HCT116 (cell line): Measurements from ENCODE around the gene ARHGEF17.

ENCODE experiments used
- CTCF ChIP-seq, 3 experiments: fragments of 200-600 bp in 1 of 3; sonication (generic) in 1 of 3; IDR thresholded peaks in 2 of 3; conservative IDR thresholded peaks in 1 of 3; 2 replicates each; pipeline ENCODE4 v1.5.1; 2012 to 2017; ENCODE audit warnings: low read depth in 2 of 3, low read length in 2 of 3, antibody characterized with exemption in 1 of 3, borderline replicate concordance in 1 of 3, control low read depth in 1 of 3, mild to moderate bottlenecking in 1 of 3, mixed read lengths in 1 of 3, mixed run types in 1 of 3, moderate library complexity in 1 of 3; ENCODE audit not compliant: insufficient read depth in 1 of 3
- EZH2phosphoT487 ChIP-seq: fragments of 200-600 bp; IDR thresholded peaks from 2 replicates; pipeline ENCODE4 v1.6.1; 2018; ENCODE audit warnings: antibody characterized with exemption, borderline replicate concordance
- POLR2A ChIP-seq: IDR thresholded peaks from 2 replicates; pipeline ENCODE4 v1.7.0; 2011; ENCODE audit warnings: borderline replicate concordance; ENCODE audit not compliant: insufficient read depth, insufficient read length; ENCODE audit errors: extremely low read depth

GRCh38 chr11:73280626-73281025 is 27.4 kb upstream of the ARHGEF17 start:
- TF ChIP-seq EZH2phosphoT487 (no peak), POLR2A (no peak), CTCF (IDR thresholded peaks at IDR 0.05 in 2 of 3, conservative IDR thresholded peaks at IDR 0.05 in 1 of 3; ENCODE audit: borderline replicate concordance in 1 of 3, insufficient read depth in 1 of 3, low read depth in 2 of 3, low read length in 2 of 3) (no peak)
